ENCODE measurements around the gene CDH23. TPM values are rescaled to one million over a fixed set of nuclear protein-coding genes. Genes with fewer than 3 reads are reported as not detected.

Gene CDH23
- total and polyA plus RNA-seq, 2 donors (not counting 1 experiment from before 2014, with no cell fraction given) = 0.37 to 0.89 TPM

- Histone ChIP-seq H3K4me3 (ENCODE audit: control extremely low read depth in 1 of 5, extremely low read depth in 1 of 5, insufficient read depth in 1 of 5, low read depth in 2 of 5, low read length in 4 of 5) (no peak overlapping the region), H3K9ac (ENCODE audit: low read length) (no peak overlapping the region), H3K79me2 (ENCODE audit: control insufficient read depth, insufficient read depth, low read length) (no peaks in the 10 kb centered on the region), H2AFZ (ENCODE audit: insufficient read depth, low read depth, low read length, poor library complexity, severe bottlenecking) (no peak overlapping the region), H3K4me1 (ENCODE audit: control insufficient read depth in 2 of 2, insufficient read depth in 2 of 2, low read length in 2 of 2) (peaks cover 0 to 4% of the 10 kb centered on the region in 2 donors), H3K36me3 (replicated peaks in 1 of 2; ENCODE audit: control extremely low read depth in 1 of 2, control insufficient read depth in 1 of 2, extremely low read depth in 1 of 2, insufficient read depth in 2 of 2, low read length in 1 of 2) (no peaks in the 10 kb centered on the region), H3K4me2 (replicated peaks; ENCODE audit: low read depth, low read length, poor library complexity, severe bottlenecking) (no peak overlapping the region), H3K27ac (ENCODE audit: low read length in 2 of 2) (no peak overlapping the region), H4K20me1 (ENCODE audit: control insufficient read depth, insufficient read depth, low read length, poor library complexity, severe bottlenecking) (no peaks in the 10 kb centered on the region), H3K27me3 (replicated peaks in 1 of 4; ENCODE audit: control extremely low read depth in 1 of 4, control insufficient read depth in 3 of 4, insufficient read depth in 4 of 4, low read length in 3 of 4) (no peaks in the 10 kb centered on the region), H3K9me3 (ENCODE audit: control extremely low read depth in 1 of 3, control insufficient read depth in 2 of 3, insufficient read depth in 1 of 3, low read length in 2 of 3) (peaks cover 0 to 11% (median 10%) of the 10 kb centered on the region in 3 donors)
- POLR2A ChIA-PET = no interaction called here
- DNase-seq (no peak), ATAC-seq (ENCODE audit: low read depth) (no peak)
- TF ChIP-seq CTCF (IDR thresholded peaks at IDR 0.05) = no peak
- TF ChIP-seq EZH2 (IDR thresholded peaks at IDR 0.05; ENCODE audit: borderline replicate concordance, insufficient read depth, low read depth, low read length, poor library complexity, severe bottlenecking) = no peak
- H3K4me1 Mint-ChIP-seq = peaks cover 2% of the 10 kb centered on the region
- no peaks in the 10 kb centered on the region for H3K9me3 Mint-ChIP-seq (ENCODE audit: insufficient read depth)
- WGBS (ENCODE audit: insufficient coverage) = 68% methylated on average over 3 of the region's 10 CpGs
- no peak overlapping the region for H3K27ac Mint-ChIP-seq
- H3K4me3 Mint-ChIP-seq = no peak overlapping the region
- intact Hi-C loops (cut with micrococcal nuclease) = no loop called here
- H3K27me3 Mint-ChIP-seq = no peaks in the 10 kb centered on the region
- CTCF ChIA-PET = interaction anchor here (0.7 to 1.8 kb wide), 5 partner anchors 37 to 1089 kb away, joined by 3 to 6 read pairs (median 3); no protein-coding TSS in a partner anchor
Observed at GRCh38 chr10:71659737-71660136, 263.0 kb downstream of the CDH23 start.

GRCh38 chr10:71660313-71660712 lies 263.6 kb downstream of the CDH23 start:
- intact Hi-C loops (cut with micrococcal nuclease) = no loop called here
- no peak overlapping the region for H3K4me3 ChIP-seq (ENCODE audit: control extremely low read depth in 1 of 5, extremely low read depth in 1 of 5, insufficient read depth in 1 of 5, low read depth in 2 of 5, low read length in 4 of 5)
- H4K20me1 ChIP-seq (ENCODE audit: control insufficient read depth, insufficient read depth, low read length, poor library complexity, severe bottlenecking) = no peaks in the 10 kb centered on the region
- ATAC-seq (ENCODE audit: low read depth) (no peak), DNase-seq (no peak)
- no peaks in the 10 kb centered on the region for H3K27me3 Mint-ChIP-seq
- peaks cover 2% of the 10 kb centered on the region for H3K4me1 Mint-ChIP-seq
- POLR2A ChIA-PET = no interaction called here
- H2AFZ ChIP-seq (ENCODE audit: insufficient read depth, low read depth, low read length, poor library complexity, severe bottlenecking) = no peak overlapping the region
- H3K27ac Mint-ChIP-seq = no peak overlapping the region
- CTCF ChIA-PET = interaction anchor here (0.7 to 1.8 kb wide), 5 partner anchors 37 to 1089 kb away, joined by 3 to 6 read pairs (median 3); no protein-coding TSS in a partner anchor
- no peak overlapping the region for H3K27ac ChIP-seq (ENCODE audit: low read length in 2 of 2)
- no peak overlapping the region for H3K4me2 ChIP-seq (replicated peaks; ENCODE audit: low read depth, low read length, poor library complexity, severe bottlenecking)
- no peaks in the 10 kb centered on the region for H3K79me2 ChIP-seq (ENCODE audit: control insufficient read depth, insufficient read depth, low read length)
- H3K9me3 Mint-ChIP-seq (ENCODE audit: insufficient read depth) = no peaks in the 10 kb centered on the region
- peaks cover 0 to 4% of the 10 kb centered on the region in 2 donors for H3K4me1 ChIP-seq (ENCODE audit: control insufficient read depth in 2 of 2, insufficient read depth in 2 of 2, low read length in 2 of 2)
- H3K9ac ChIP-seq (ENCODE audit: low read length) = no peak overlapping the region
- no peaks in the 10 kb centered on the region for H3K27me3 ChIP-seq (replicated peaks in 1 of 4; ENCODE audit: control extremely low read depth in 1 of 4, control insufficient read depth in 3 of 4, insufficient read depth in 4 of 4, low read length in 3 of 4)
- 72% methylated on average over 3 of the region's 4 CpGs for WGBS (ENCODE audit: insufficient coverage)
- H3K4me3 Mint-ChIP-seq = no peak overlapping the region
- TF ChIP-seq CTCF (IDR thresholded peaks at IDR 0.05) = no peak
- no peak for TF ChIP-seq EZH2 (IDR thresholded peaks at IDR 0.05; ENCODE audit: borderline replicate concordance, insufficient read depth, low read depth, low read length, poor library complexity, severe bottlenecking)
- H3K36me3 ChIP-seq (replicated peaks in 1 of 2; ENCODE audit: control extremely low read depth in 1 of 2, control insufficient read depth in 1 of 2, extremely low read depth in 1 of 2, insufficient read depth in 2 of 2, low read length in 1 of 2) = no peaks in the 10 kb centered on the region
- H3K9me3 ChIP-seq (ENCODE audit: control extremely low read depth in 1 of 3, control insufficient read depth in 2 of 3, insufficient read depth in 1 of 3, low read length in 2 of 3) = peaks cover 0 to 11% (median 10%) of the 10 kb centered on the region in 3 donors
